GM13977 (cell line): ENCODE data around the gene AP3D1.

ENCODE experiments used
- DNase-seq: peaks from one replicate; pipeline ENCODE4 v3.0.0; 2012; ENCODE audit warnings: low spot score
- in situ Hi-C: fragments of 300-500 bp; cut with MboI; formaldehyde crosslinking; loops from one replicate; pipeline ENCODE4 v1.12.0; 2022; ENCODE audit warnings: low sequenced_read_pairs, low pct_unique_long_range_greater_than_20kb, mixed read lengths, inconsistent platforms; ENCODE audit not compliant: unreplicated experiment
- TF ChIP-seq, protein P1 (sequence below): IDR thresholded peaks from 2 replicates; pipeline ENCODE4 v1.5.1; 2012; ENCODE audit warnings: mild to moderate bottlenecking, control low read depth; ENCODE audit not compliant: insufficient read depth; ENCODE audit errors: extremely low read depth, missing control alignments

Gene AP3D1

DNA sequence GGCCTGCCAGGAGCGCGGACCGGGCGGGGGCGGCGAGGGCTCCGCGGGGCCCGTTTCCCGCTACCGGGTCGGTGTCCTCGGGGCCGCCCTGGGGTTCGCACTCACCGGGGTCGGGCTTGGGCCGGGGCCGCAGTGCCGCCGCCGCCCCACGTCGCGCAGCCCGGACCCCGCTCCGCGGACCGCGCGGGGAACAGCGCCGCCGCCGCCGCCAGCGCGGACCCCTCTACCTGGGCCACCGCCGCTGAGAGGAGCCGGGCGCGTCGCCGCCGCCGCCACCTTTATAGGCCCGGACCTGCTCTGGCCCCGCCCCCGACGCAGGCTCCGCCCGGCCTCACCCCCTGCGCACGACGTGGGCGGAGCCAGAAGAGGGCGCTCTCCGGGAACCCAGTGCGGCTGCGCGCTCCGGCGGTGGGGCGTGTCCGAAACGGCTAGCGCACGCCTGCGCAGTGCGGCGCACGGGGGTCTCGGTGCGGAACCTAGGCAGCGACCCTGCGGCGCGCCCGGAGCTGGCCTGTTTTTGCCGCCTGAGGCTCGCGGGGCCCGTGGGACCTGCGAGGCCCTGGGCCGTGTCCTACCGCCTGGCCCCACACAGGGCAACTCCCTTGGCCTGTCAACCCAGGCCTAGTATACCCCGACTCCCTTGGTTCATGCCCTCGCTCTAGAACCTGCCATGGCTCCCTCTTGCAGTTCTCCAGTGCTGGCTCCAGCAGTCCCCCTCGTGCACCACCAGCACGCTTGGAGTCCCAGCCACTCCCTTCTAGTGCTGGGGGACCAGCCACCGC, 100.2 kb downstream of the AP3D1 start, which contains the start of gene MKNK2:
Gene MKNK2 (minus strand): TSS at position 254 of the 782 bp plus-strand sequence. CDS start 393 bp downstream, outside the sequence.
- DNase-seq, result peak; percentile 99
- in situ Hi-C loops, result no loop called here
- TF ChIP-seq, protein P1, sequence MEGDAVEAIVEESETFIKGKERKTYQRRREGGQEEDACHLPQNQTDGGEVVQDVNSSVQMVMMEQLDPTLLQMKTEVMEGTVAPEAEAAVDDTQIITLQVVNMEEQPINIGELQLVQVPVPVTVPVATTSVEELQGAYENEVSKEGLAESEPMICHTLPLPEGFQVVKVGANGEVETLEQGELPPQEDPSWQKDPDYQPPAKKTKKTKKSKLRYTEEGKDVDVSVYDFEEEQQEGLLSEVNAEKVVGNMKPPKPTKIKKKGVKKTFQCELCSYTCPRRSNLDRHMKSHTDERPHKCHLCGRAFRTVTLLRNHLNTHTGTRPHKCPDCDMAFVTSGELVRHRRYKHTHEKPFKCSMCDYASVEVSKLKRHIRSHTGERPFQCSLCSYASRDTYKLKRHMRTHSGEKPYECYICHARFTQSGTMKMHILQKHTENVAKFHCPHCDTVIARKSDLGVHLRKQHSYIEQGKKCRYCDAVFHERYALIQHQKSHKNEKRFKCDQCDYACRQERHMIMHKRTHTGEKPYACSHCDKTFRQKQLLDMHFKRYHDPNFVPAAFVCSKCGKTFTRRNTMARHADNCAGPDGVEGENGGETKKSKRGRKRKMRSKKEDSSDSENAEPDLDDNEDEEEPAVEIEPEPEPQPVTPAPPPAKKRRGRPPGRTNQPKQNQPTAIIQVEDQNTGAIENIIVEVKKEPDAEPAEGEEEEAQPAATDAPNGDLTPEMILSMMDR, result peak; percentile 66
